Mesothelial cell of epicardium (in vitro differentiated cells): ENCODE results near the gene TMEM179B. TPM values are rescaled to one million over a fixed set of nuclear protein-coding genes. Genes with fewer than 3 reads are reported as not detected.

ENCODE experiments used
- DNase-seq, 2 experiments: peaks; one replicate each; pipeline ENCODE4 v3.0.0; 2021; ENCODE audit warnings: low spot score in 2 of 2; ENCODE audit not compliant: unreplicated experiment in 2 of 2
- H3K27ac Mint-ChIP-seq: 2 replicates; pipeline ENCODE4 v1.8.0; 2021; ENCODE audit warnings: mixed read lengths
- H3K27me3 Mint-ChIP-seq: 2 replicates; pipeline ENCODE4 v1.8.0; 2021; ENCODE audit warnings: low read depth, mixed read lengths
- H3K36me3 Mint-ChIP-seq: 2 replicates; pipeline ENCODE4 v1.8.0; 2021; ENCODE audit warnings: mixed read lengths
- H3K4me1 Mint-ChIP-seq: 2 replicates; pipeline ENCODE4 v1.8.0; 2021; ENCODE audit warnings: mixed read lengths
- H3K4me3 Mint-ChIP-seq: 2 replicates; pipeline ENCODE4 v1.8.0; 2021; ENCODE audit warnings: mild to moderate bottlenecking, moderate library complexity, mixed read lengths
- H3K9me3 Mint-ChIP-seq: 2 replicates; pipeline ENCODE4 v1.8.0; 2021; ENCODE audit warnings: mixed read lengths
- total RNA-seq: library from RNA; stranded (reverse); gene quantifications from 3 replicates; pipeline ENCODE4 v1.2.1, GENCODE V29; 2021
- TF ChIP-seq, protein P1 (sequence below): fragments of 200-600 bp; sonication (generic); IDR thresholded peaks from one replicate; pipeline ENCODE4 v1.5.0; 2021; ENCODE audit warnings: antibody characterized with exemption; ENCODE audit not compliant: unreplicated experiment

TMEM179B gene
- total RNA-seq, 1 donor from 2014 or later, result 33.9 TPM

- H3K27me3 Mint-ChIP-seq, result no peaks in the 10 kb centered on the region
Measured at GRCh38 chr11:62792202-62792575, 5.0 kb downstream of the TMEM179B start.

DNA sequence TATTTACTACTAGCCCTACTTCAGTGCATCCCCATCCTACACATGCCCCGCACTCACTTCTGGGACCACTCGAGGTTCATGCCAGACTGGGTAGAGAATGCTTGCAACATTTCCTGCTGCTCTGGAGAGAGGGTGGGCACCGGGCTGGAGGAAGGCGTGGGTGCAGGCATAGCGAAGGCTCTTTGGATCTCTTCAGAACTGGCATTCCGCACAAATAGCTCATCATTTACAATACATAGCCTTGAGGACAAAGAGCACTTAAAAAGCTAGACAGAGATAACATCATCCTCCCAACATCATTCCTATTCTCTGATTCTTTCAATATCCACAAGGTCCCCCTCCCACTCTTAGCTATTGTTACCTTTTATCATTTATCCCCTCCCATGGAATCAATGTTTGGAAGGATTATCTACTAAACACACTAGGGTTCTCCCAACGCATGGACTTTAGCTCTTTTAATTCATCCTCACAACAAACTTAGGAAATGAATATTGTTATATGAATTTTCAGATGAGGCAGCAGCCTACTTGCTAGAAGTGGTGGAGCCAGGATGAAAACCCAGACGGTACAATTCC, 7.1 kb downstream of the TMEM179B start:
- TF ChIP-seq, protein P1, sequence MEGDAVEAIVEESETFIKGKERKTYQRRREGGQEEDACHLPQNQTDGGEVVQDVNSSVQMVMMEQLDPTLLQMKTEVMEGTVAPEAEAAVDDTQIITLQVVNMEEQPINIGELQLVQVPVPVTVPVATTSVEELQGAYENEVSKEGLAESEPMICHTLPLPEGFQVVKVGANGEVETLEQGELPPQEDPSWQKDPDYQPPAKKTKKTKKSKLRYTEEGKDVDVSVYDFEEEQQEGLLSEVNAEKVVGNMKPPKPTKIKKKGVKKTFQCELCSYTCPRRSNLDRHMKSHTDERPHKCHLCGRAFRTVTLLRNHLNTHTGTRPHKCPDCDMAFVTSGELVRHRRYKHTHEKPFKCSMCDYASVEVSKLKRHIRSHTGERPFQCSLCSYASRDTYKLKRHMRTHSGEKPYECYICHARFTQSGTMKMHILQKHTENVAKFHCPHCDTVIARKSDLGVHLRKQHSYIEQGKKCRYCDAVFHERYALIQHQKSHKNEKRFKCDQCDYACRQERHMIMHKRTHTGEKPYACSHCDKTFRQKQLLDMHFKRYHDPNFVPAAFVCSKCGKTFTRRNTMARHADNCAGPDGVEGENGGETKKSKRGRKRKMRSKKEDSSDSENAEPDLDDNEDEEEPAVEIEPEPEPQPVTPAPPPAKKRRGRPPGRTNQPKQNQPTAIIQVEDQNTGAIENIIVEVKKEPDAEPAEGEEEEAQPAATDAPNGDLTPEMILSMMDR, result no peak
- H3K4me1 Mint-ChIP-seq, result peaks cover 19% of the 10 kb centered on the region
- H3K27me3 Mint-ChIP-seq, result no peaks in the 10 kb centered on the region
- no peak for DNase-seq
- no peaks in the 10 kb centered on the region for H3K9me3 Mint-ChIP-seq
- H3K4me3 Mint-ChIP-seq, result no peak overlapping the region
- peaks cover 36% of the 10 kb centered on the region for H3K36me3 Mint-ChIP-seq
- no peak overlapping the region for H3K27ac Mint-ChIP-seq

More at GRCh38 chr11:62792202-62792575, 5.0 kb downstream of the TMEM179B start:
- Mint-ChIP-seq H3K27ac (peak overlapping the region; percentile 97), H3K9me3 (no peaks in the 10 kb centered on the region), H3K4me1 (peaks cover 33% of the 10 kb centered on the region), H3K36me3 (peaks cover 28% of the 10 kb centered on the region), H3K4me3 (peak overlapping the region; percentile 90)
- DNase-seq, result no peak
- TF ChIP-seq, protein P1, result no peak

GRCh38 chr11:62796281-62796680, 9.1 kb downstream of the TMEM179B start:
- Mint-ChIP-seq H3K4me1 (peaks cover 10% of the 10 kb centered on the region), H3K27ac (no peak overlapping the region), H3K27me3 (no peaks in the 10 kb centered on the region), H3K9me3 (no peaks in the 10 kb centered on the region), H3K4me3 (no peak overlapping the region), H3K36me3 (peaks cover 46% of the 10 kb centered on the region)
- TF ChIP-seq, protein P1, result no peak
- no peak for DNase-seq

DNA sequence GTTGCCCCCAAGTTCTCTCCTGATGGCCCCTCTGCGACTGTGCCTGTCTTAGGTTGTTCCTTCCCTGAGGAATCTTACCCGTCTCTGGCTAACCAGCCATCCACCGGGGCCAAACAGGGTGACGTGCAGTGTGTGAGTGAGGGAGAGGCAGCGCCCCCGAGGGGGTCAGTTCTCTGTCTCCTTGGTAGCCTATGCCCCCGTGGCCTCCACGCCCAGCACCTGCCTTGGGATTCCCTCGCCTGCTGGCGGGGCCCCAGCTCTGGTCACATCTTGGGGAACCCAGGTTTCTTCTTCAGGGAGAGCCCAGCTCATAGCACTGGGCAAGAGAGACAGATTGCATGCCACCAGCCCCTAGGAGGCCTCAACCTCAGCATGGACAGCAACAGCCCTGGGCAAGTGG, 12.3 kb downstream of the TMEM179B start:
- TF ChIP-seq, protein P1, result no peak
- Mint-ChIP-seq H3K36me3 (peaks cover 47% of the 10 kb centered on the region), H3K4me3 (no peak overlapping the region), H3K27me3 (no peaks in the 10 kb centered on the region), H3K9me3 (no peaks in the 10 kb centered on the region), H3K4me1 (peaks cover 12% of the 10 kb centered on the region), H3K27ac (no peak overlapping the region)
- DNase-seq, result no peak

- Mint-ChIP-seq H3K9me3 (no peaks in the 10 kb centered on the region), H3K36me3 (peaks cover 34% of the 10 kb centered on the region), H3K4me3 (no peak overlapping the region), H3K4me1 (peaks cover 15% of the 10 kb centered on the region), H3K27me3 (no peaks in the 10 kb centered on the region), H3K27ac (no peak overlapping the region)
- DNase-seq, result no peak
- TF ChIP-seq, protein P1, result no peak
Measured at GRCh38 chr11:62801071-62801470, 13.9 kb downstream of the TMEM179B start.
